ENCODE results near the gene PI4K2A.

GRCh38 chr10:97635577-97635976, 4.9 kb upstream of the PI4K2A start:
- no peak for TF ChIP-seq EZH2 (IDR thresholded peaks at IDR 0.05; ENCODE audit: borderline replicate concordance, low read length)
- TF ChIP-seq CTCF (IDR thresholded peaks at IDR 0.05; ENCODE audit: low read length), result no peak
